Neural crest cell (in vitro differentiated cells): ENCODE results near the gene SALL1. TPM values are rescaled to one million over a fixed set of nuclear protein-coding genes. Genes with fewer than 3 reads are reported as not detected.

Source experiments
- DNase-seq: peaks from one replicate; pipeline ENCODE4 v3.0.0; 2021; ENCODE audit warnings: low read depth, mixed read lengths, low spot score
- H3K27ac Mint-ChIP-seq: one replicate; pipeline ENCODE4 v1.8.0; 2021; ENCODE audit warnings: mild to moderate bottlenecking, mixed read lengths; ENCODE audit not compliant: unreplicated experiment
- H3K27me3 Mint-ChIP-seq: 2 replicates; pipeline ENCODE4 v1.8.0; 2021; ENCODE audit warnings: low read depth, mild to moderate bottlenecking, mixed read lengths
- H3K36me3 Mint-ChIP-seq: 2 replicates; pipeline ENCODE4 v1.8.0; 2021; ENCODE audit warnings: low read depth, mild to moderate bottlenecking, mixed read lengths
- H3K4me1 Mint-ChIP-seq: 2 replicates; pipeline ENCODE4 v1.8.0; 2021; ENCODE audit warnings: mixed read lengths
- H3K4me3 Mint-ChIP-seq: one replicate; pipeline ENCODE4 v1.8.0; 2021; ENCODE audit warnings: mild to moderate bottlenecking, mixed read lengths
- H3K9me3 Mint-ChIP-seq: 2 replicates; pipeline ENCODE4 v1.8.0; 2021; ENCODE audit warnings: mixed read lengths
- CTCF ChIP-seq: fragments of 200-600 bp; sonication (generic); conservative IDR thresholded peaks from 2 replicates; pipeline ENCODE4 v1.5.0; 2021; ENCODE audit warnings: antibody characterized with exemption, mild to moderate bottlenecking
- total RNA-seq: library from RNA; stranded (reverse); gene quantifications from 2 replicates; pipeline ENCODE4 v1.2.1, GENCODE V29; 2021

Gene SALL1
- total RNA-seq, 1 donor from 2014 or later: 85.7 TPM

GRCh38 chr16:51125992-51126391, 25.1 kb downstream of the SALL1 start:
- no peaks in the 10 kb centered on the region for H3K36me3 Mint-ChIP-seq
- no peak overlapping the region for H3K27ac Mint-ChIP-seq
- peaks cover 11% of the 10 kb centered on the region for H3K4me1 Mint-ChIP-seq
- no peak for TF ChIP-seq CTCF
- no peak overlapping the region for H3K4me3 Mint-ChIP-seq
- peaks cover 7% of the 10 kb centered on the region for H3K27me3 Mint-ChIP-seq
- no peak for DNase-seq
- no peaks in the 10 kb centered on the region for H3K9me3 Mint-ChIP-seq

- Mint-ChIP-seq H3K27ac (no peak overlapping the region), H3K27me3 (peaks cover 8% of the 10 kb centered on the region), H3K36me3 (no peaks in the 10 kb centered on the region), H3K4me1 (peaks cover 12% of the 10 kb centered on the region), H3K4me3 (no peak overlapping the region), H3K9me3 (no peaks in the 10 kb centered on the region)
- no peak for DNase-seq
- TF ChIP-seq CTCF: no peak
These were observed 26.2 kb downstream of the SALL1 start for GRCh38 chr16:51124896-51125295.

- Mint-ChIP-seq H3K36me3 (no peaks in the 10 kb centered on the region), H3K27ac (no peak overlapping the region), H3K27me3 (peaks cover 13% of the 10 kb centered on the region), H3K4me3 (no peak overlapping the region), H3K9me3 (no peaks in the 10 kb centered on the region), H3K4me1 (peaks cover 14% of the 10 kb centered on the region)
- no peak for DNase-seq
- no peak for TF ChIP-seq CTCF
These were observed 29.2 kb downstream of the SALL1 start for GRCh38 chr16:51121850-51122249.

GRCh38 chr16:51120730-51121347, 30.2 kb downstream of the SALL1 start:
- Mint-ChIP-seq H3K36me3 (no peaks in the 10 kb centered on the region), H3K4me3 (no peak overlapping the region), H3K27ac (no peak overlapping the region), H3K27me3 (peaks cover 19% of the 10 kb centered on the region), H3K4me1 (peaks cover 20% of the 10 kb centered on the region), H3K9me3 (no peaks in the 10 kb centered on the region)
- DNase-seq: no peak
- TF ChIP-seq CTCF: no peak

- H3K4me1 Mint-ChIP-seq: peaks cover 20% of the 10 kb centered on the region
- no peak overlapping the region for H3K27ac Mint-ChIP-seq
- peaks cover 24% of the 10 kb centered on the region for H3K27me3 Mint-ChIP-seq
- no peaks in the 10 kb centered on the region for H3K36me3 Mint-ChIP-seq
- H3K9me3 Mint-ChIP-seq: no peaks in the 10 kb centered on the region
- no peak overlapping the region for H3K4me3 Mint-ChIP-seq
- TF ChIP-seq CTCF: no peak
- no peak for DNase-seq
These were observed 30.9 kb downstream of the SALL1 start for GRCh38 chr16:51119973-51120729.
